ENCODE data around the gene CACYBP.
"Not testable (repeated sequence)": the region's sequence is repeated elsewhere in the genome, so short reads cannot be mapped to it uniquely, and the experiment has no call there.

CACYBP gene

DNA sequence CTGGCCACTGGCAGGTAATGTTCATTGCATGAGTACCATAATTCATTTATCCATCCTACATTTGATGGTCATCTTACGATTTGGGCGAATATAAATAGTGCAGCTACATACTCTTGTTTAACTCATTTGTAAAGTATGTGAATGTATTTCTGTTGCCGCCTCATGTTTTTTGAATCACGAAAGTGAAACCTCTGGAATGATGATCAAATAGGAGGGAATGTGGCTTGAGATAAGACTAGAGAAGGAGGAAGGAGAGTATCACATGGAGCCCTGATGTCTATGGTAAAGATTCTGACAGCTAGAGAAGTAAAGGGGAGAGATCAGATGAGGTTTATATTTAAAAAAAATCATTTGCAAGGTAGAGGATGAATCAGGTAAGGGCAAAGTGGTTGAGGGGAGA, 15.5 kb downstream of the CACYBP start:
- no peak for DNase-seq

DNA sequence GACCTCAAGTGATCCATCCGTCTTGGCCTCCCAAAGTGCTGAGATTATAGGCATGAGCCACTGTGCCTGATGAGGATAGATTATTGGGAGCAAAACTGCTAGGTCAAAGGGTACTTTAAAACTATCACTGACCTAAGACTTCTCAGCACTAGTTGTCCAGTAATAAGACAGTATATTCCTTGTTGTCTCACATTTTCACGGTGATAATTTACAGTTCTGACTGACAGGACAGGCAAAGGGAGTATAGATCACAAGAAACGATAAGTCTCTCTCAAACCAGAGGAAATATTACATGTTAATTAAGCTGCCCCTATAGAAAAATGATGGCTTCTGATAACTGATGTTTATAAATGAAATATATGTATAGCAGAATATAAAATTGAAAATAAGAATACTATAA, 19.8 kb downstream of the CACYBP start:
- DNase-seq, result no peak

DNA sequence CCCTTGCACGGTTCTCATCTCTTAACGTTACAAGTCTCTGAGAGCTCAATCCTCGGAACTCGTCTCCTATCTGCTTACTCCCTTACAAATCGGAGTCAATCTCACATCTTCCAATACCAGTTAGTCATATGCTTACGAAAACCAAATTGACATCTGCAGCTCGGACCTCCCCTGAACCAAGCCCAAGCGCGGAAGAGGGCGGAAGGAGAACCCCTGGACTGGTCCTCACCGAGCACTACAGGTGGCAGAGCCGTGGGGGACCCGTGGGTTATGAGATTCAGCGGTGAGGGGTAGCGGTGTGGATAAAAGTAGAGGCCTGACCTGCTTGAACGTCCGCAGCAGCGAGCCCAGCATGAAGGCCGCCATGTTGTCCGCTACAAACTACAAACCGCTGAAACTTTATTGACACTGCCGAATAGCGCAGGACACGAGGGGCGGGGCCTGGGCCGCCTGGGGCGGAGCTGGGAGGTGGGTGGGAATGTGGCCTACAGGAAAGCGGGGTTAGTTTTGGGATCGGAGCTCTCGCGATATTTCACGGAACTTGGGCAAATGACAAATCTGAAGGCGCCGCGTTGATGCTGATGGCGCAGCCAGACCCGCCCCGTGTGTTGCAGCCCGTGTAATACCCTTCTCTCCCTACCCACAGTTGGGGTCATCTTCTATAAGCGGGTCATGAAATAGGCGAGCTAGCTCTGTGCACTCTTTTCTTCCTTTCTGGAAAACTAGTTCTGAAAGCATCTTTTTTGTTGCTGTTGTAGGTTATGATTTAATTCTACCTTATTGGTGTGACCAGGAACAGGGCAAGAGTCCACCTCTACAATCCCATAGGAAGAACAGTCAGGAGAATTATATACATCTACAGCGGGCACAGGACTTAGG, 23.5 kb downstream of the CACYBP start, which contains the start of gene MRPS14:
TSS of gene MRPS14 (minus strand) at position 383 of the 879 bp plus-strand sequence. CDS start at position 366, 17 bp downstream.
- peak; percentile 98 to 99 for DNase-seq

DNA sequence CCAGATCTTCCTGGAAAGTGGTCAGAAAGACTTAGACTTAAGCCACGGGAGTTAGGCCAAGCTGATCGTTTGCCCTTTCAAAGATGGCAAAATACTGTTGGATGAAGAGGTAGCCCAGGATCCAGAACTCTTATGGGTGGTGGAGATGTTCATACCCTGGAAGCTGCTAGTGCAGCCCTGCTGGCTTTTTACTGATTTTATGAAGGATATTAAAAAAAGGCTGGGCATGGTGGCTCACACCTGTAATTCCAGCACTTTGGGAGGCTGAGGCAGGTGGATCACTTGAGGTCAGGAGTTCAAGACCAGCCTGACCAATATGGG, 24.1 kb downstream of the CACYBP start:
- DNase-seq, result not testable (repeated sequence)

DNA sequence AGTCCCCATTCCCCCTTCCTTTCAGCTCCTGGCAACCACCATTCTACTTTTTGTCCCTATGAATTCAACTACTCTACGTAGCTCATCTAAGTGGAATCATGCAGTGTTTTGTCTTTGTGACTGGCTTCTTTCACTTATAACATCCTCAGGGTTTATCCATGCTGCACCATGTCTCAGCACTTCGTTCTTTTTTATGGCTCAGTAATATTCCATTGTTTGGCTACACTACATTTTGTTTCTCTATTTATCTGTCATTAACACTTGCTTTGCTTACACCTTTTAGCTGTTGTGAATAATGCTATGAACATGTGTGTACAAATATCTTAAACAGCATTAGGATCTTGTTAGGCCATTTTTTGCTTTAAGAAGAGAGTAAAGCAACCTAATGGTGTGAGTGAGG, 25.0 kb downstream of the CACYBP start:
- no peak for DNase-seq

DNA sequence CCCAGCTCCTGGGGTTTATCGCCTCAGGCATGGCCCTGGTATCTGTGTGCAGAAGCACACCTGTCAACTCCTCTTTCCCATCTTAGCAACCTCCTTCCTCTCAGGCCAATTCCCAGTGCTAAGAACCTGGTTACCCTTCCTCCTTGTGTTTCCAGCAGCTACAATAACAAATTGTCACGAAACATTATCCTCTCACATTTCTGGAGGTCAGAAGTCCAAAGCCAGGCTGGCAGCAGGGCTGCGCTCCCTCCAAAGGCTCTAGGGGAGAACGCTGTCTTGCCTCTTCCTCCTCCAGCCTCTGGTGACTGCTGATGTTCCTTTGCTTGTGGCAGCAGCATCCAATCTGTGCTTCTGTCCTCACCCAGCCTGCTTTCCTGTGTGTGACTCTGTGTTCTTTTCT, 34.2 kb downstream of the CACYBP start:
- no peak for DNase-seq

- DNase-seq, result no peak
These were observed 35.0 kb downstream of the CACYBP start for GRCh38 chr1:175034775-175035174.

DNA sequence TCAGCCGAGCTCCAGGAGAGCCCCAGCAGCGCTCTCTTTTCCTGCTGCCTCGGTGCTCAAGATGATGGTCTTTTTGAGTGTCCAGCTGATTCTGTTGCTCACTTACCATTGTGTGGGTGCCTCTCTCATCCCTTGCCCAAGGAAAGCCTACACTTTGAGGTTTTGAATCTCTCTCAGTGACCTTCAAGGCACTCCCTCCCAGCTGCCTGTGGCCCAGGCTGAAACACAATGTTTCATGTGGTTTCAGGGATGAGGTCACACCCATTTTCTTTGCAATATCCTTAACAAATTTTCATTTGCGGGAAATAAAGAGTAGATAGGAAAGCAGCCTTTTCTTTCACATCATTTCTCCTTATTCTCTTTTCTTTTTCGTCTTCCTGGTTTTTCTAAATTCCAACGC, 36.1 kb downstream of the CACYBP start:
- no peak for DNase-seq

DNA sequence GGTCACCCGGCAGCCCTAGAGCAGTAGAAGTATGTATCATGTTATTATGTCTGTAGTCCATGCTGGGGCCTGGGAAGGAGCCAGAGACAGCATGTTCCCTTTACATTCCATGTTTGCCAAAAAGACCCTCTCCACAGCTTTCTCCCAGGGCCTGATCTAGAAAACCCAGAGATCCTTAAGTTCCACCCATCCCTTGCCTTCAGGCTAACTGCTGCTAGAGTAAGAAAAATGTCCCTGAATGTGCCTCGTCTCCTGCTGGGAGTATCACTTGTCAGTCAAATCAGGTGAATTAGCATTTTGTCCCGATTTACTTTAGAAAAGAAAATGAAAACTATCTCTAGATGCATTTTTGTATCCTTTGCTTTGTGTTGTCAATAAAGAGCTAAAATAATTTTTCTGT, 36.7 kb downstream of the CACYBP start:
- DNase-seq, result no peak

- DNase-seq, result no peak
These were observed 37.7 kb downstream of the CACYBP start for GRCh38 chr1:175037416-175037815.

- DNase-seq, result no peak
These were observed 40.7 kb downstream of the CACYBP start for GRCh38 chr1:175040324-175040879.

DNA sequence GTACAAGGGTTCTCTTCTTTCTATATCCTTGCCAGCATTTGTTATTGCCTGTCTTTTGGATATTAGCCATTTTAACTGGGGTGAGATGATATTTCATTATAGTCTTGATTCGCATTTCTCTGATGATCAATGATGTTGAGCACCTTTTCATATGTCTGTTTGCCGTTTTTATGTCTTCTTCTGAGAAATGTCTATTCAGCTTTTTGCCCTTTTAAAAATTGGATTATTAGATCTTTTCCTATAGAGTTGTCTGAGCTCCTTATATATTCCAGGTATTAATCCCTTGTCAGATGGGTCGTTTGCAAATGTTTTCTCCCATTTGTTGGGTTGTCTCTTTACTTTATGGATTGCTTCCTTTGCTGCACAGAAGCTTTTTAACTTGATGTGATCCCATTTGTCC, 42.9 kb downstream of the CACYBP start:
- DNase-seq, result no peak

DNA sequence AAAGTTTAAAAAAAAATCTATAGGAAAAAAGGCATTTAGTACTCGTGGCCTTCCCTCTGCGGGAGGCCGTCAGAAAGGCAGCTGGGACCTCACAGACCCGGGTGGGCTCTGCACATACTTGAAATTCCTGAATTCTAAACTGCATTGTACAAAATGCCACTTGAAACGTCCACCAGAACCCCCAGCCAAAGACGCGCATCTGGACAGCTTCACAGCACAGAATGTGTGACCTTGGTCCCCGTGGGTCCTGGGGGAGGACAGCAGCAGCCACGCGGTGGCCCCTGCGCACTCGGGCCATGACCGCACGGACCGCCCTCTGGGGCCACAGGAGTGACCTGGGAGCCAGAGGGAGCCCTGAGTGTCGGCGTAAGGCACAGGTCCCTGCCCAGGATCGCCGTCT, 44.1 kb downstream of the CACYBP start:
- no peak for DNase-seq

GRCh38 chr1:175044591-175044990, 44.8 kb downstream of the CACYBP start:
- DNase-seq, result not testable (repeated sequence)

DNA sequence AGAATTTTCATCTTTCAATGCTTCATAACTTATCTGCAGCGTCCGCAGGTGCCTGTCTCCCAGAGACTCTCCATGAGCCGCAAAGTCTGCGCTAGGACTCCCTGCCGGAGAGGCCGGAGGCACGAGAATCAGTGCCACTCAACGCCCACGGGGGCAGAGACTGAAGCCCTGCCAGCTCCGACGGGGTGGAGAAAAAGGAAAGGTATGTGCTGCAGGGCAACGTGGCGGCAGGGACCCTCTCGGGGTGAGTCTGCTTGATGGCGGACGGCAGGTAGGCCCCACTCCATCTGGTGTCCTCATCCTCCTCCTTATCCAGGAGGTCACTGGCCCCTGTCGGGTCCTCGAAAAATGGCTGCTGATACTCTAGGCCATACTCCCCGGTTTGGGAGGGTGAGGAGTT, 45.4 kb downstream of the CACYBP start:
- DNase-seq, result no peak

DNA sequence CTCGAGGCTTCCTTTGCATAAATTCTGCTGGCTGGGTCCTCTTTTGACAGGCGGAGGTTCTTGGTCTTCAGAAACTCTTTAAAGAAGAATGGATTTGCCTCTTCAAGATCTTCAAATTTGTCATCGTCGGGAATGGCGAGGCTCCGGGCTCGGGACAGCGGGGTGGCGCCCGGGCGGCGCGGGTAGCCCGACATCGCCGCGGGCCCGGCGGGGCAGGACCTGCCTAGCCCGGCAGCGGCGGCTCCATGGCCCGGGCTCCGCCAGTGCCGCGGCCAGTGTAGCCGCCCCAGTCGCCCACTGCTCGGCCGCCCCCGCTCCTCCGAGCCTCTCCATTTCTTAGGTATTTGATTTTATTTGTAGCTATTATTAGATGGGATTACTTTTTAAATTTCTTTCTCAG, 45.8 kb downstream of the CACYBP start:
- no peak for DNase-seq

GRCh38 chr1:175050992-175051391, 51.2 kb downstream of the CACYBP start:
- no peak for DNase-seq

GRCh38 chr1:175054736-175055135, 55.0 kb downstream of the CACYBP start:
- no peak for DNase-seq
